Measurements from ENCODE around the gene C10orf143.

- TF ChIP-seq, protein P1, sequence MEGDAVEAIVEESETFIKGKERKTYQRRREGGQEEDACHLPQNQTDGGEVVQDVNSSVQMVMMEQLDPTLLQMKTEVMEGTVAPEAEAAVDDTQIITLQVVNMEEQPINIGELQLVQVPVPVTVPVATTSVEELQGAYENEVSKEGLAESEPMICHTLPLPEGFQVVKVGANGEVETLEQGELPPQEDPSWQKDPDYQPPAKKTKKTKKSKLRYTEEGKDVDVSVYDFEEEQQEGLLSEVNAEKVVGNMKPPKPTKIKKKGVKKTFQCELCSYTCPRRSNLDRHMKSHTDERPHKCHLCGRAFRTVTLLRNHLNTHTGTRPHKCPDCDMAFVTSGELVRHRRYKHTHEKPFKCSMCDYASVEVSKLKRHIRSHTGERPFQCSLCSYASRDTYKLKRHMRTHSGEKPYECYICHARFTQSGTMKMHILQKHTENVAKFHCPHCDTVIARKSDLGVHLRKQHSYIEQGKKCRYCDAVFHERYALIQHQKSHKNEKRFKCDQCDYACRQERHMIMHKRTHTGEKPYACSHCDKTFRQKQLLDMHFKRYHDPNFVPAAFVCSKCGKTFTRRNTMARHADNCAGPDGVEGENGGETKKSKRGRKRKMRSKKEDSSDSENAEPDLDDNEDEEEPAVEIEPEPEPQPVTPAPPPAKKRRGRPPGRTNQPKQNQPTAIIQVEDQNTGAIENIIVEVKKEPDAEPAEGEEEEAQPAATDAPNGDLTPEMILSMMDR (IDR thresholded peaks at IDR 0.05) = no peak
- TF ChIP-seq POLR2A (IDR thresholded peaks at IDR 0.05) = no peak
These were observed 91.9 kb downstream of the C10orf143 start for GRCh38 chr10:130018730-130019185.
